Measurements from ENCODE around the gene TMEM131.

The TMEM131 gene

DNA sequence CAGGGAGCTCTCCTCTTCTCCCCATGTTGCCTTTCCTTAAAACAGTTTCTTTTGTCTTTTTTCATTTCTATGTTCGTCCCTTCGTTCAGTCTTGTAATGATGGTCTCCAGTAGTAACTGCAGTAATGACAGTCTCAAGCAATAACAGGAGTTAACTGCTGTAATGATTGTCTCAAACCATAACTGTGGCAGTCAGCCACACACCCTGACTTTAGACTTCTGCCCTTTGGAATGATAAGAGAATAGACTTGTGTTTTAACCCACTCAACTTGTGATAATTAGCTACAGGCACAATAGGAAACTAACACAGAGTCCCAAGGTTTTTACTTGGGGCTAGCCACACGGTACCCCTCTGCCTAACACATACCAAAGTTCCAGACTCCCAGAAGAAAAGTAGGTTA, 12.1 kb downstream of the TMEM131 start:
- DNase-seq: no peak
- Mint-ChIP-seq H3K4me1 (ENCODE audit: low read depth) (peaks cover 54% of the 10 kb centered on the region), H3K4me3 (no peak overlapping the region), H3K9me3 (peaks cover 15% of the 10 kb centered on the region), H3K27me3 (no peaks in the 10 kb centered on the region), H3K27ac (no peak overlapping the region), H3K36me3 (ENCODE audit: low read depth) (peaks cover 44% of the 10 kb centered on the region)

DNA sequence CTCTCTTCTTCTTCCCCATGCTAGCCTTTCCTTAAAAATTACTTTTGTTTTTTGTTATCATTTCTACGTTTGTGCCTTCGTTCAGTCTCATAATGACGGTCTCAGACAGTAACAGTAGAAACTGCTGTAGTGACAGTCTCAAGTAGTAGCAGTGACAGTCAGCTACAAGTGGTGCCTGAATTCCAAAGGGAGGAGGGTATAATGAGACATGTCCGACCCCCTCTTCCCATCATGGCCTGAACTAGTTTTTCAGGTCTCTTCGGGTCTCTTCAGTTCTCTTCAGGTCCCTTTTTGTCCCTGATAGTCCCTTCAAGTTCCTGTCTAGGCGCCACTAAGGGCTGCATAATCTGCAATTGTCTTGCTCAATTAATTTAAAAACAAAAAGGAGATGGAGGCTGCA, 12.6 kb downstream of the TMEM131 start:
- H3K27ac Mint-ChIP-seq: no peak overlapping the region
- DNase-seq: no peak
- H3K27me3 Mint-ChIP-seq: no peaks in the 10 kb centered on the region
- H3K36me3 Mint-ChIP-seq (ENCODE audit: low read depth): peaks cover 45% of the 10 kb centered on the region
- H3K4me1 Mint-ChIP-seq (ENCODE audit: low read depth): peaks cover 49% of the 10 kb centered on the region
- no peak overlapping the region for H3K4me3 Mint-ChIP-seq
- peaks cover 16% of the 10 kb centered on the region for H3K9me3 Mint-ChIP-seq

GRCh38 chr2:97982621-97983020, 13.1 kb downstream of the TMEM131 start:
- H3K9me3 Mint-ChIP-seq: peaks cover 13% of the 10 kb centered on the region
- no peak for DNase-seq
- peaks cover 45% of the 10 kb centered on the region for H3K4me1 Mint-ChIP-seq (ENCODE audit: low read depth)

GRCh38 chr2:97981961-97982360, 13.8 kb downstream of the TMEM131 start:
- no peaks in the 10 kb centered on the region for H3K27me3 Mint-ChIP-seq
- H3K36me3 Mint-ChIP-seq (ENCODE audit: low read depth): peaks cover 46% of the 10 kb centered on the region
- H3K4me3 Mint-ChIP-seq: no peak overlapping the region
- H3K4me1 Mint-ChIP-seq (ENCODE audit: low read depth): peaks cover 47% of the 10 kb centered on the region
- H3K27ac Mint-ChIP-seq: no peak overlapping the region
- DNase-seq: no peak
- peaks cover 13% of the 10 kb centered on the region for H3K9me3 Mint-ChIP-seq

More at GRCh38 chr2:97982621-97983020, 13.1 kb downstream of the TMEM131 start:
- Mint-ChIP-seq H3K4me3 (no peak overlapping the region), H3K27me3 (no peaks in the 10 kb centered on the region), H3K27ac (no peak overlapping the region), H3K36me3 (ENCODE audit: low read depth) (peaks cover 44% of the 10 kb centered on the region)

- no peak for DNase-seq
- H3K4me3 Mint-ChIP-seq: no peak overlapping the region
- H3K36me3 Mint-ChIP-seq (ENCODE audit: low read depth): peaks cover 57% of the 10 kb centered on the region
- H3K9me3 Mint-ChIP-seq: peaks cover 21% of the 10 kb centered on the region
- H3K27ac Mint-ChIP-seq: no peak overlapping the region
- H3K4me1 Mint-ChIP-seq (ENCODE audit: low read depth): peaks cover 43% of the 10 kb centered on the region
- no peaks in the 10 kb centered on the region for H3K27me3 Mint-ChIP-seq
Observed at GRCh38 chr2:97979904-97980303, 15.8 kb downstream of the TMEM131 start.

DNA sequence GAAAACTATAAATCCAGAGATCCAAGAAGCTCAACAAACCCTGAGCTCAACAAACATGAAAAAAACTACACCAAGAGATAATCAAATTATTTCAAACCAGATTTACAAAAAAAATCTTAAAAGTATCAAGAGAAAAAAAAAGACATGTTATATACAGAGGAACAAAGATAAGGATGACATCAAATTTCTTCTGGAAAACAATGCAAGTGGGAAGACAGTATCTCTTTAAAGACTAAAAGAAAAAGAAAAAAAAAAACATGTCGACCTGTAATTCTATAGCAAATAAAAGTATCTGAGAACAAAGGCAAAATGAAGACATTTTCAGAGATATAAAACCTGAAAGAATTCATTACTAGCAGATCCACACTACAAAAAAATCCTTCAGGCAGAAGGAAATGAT, 21.3 kb downstream of the TMEM131 start:
- Mint-ChIP-seq H3K27ac (no peak overlapping the region), H3K4me1 (ENCODE audit: low read depth) (peaks cover 46% of the 10 kb centered on the region), H3K4me3 (no peak overlapping the region), H3K9me3 (peaks cover 29% of the 10 kb centered on the region), H3K27me3 (no peaks in the 10 kb centered on the region), H3K36me3 (ENCODE audit: low read depth) (peaks cover 56% of the 10 kb centered on the region)
- no peak for DNase-seq

DNA sequence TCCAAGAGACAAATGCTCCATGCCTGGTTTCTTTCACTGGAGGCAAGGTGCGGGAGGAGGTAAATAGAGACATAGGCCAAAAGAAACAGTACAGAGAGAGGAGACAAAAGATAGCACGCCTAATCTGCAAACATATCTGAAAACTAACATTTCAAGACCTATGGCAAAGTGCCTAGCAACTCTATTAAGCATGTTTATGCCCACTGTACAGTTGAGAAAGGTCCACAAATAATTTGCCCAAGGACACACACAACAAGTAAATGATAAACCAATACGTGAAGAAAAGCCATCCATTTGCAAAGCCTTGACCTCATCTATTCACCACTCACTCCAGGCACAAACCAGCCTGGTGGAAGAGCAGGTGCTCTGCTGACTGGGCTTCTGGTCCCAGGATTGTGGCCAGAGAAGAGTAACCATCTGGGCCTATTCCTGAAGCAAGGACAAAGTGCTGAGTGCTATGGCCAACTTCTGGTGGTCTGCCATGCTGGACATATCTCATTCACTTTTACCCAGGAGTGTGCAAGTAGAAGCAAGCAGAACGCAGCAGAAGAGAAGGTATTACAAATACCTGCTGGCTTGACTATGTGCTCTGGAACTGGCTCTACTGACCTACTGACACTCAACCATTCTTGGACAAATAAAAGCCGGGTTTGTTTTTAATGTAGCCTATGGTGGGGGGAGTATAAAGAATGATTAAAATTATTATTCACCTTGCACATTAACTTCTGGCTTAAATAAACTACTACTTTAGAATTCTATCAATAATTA, 25.3 kb downstream of the TMEM131 start:
- DNase-seq: no peak
- Mint-ChIP-seq H3K27me3 (no peaks in the 10 kb centered on the region), H3K27ac (no peak overlapping the region), H3K9me3 (peaks cover 18% of the 10 kb centered on the region), H3K4me3 (no peak overlapping the region), H3K36me3 (ENCODE audit: low read depth) (peaks cover 27% of the 10 kb centered on the region), H3K4me1 (ENCODE audit: low read depth) (peaks cover 63% of the 10 kb centered on the region)

- no peak overlapping the region for H3K4me3 Mint-ChIP-seq
- peaks cover 73% of the 10 kb centered on the region for H3K4me1 Mint-ChIP-seq (ENCODE audit: low read depth)
Observed at GRCh38 chr2:97969081-97970067, 26.4 kb downstream of the TMEM131 start.

DNA sequence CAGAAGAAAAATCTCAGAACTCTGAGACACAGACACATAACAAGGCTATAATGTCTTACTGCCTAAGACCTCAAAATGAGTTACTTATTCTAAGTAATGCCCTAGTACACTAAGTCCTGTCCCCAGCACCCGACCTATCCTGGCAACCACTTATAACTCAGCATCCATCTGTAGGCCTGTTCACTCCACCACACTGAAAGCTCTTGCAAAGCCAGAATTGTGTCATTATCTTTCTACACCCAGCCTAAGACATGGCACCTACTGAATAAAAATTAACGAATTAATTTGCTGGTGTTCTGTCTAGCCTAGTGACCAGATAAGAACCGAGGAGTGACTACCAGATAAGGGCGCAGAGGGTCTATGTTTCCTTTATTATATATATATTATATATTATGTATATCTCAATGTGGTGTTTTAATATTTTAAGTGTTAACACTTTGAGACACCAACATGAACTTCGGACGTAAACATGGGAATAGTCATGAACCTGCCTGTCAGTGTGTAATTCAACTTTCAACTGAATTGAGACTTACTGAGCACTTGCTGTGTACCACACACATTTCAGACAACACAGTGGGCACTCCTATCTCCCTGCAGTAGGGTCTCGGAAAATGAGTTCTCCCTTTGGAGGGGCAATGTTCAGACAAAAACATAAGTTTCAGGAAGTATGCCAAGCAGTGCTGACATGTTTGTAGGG, 27.7 kb downstream of the TMEM131 start:
- no peaks in the 10 kb centered on the region for H3K27me3 Mint-ChIP-seq
- no peaks in the 10 kb centered on the region for H3K9me3 Mint-ChIP-seq
- no peak overlapping the region for H3K4me3 Mint-ChIP-seq
- H3K27ac Mint-ChIP-seq: no peak overlapping the region
- H3K4me1 Mint-ChIP-seq (ENCODE audit: low read depth): peaks cover 75% of the 10 kb centered on the region
- no peak for DNase-seq
- peaks cover 4% of the 10 kb centered on the region for H3K36me3 Mint-ChIP-seq (ENCODE audit: low read depth)

More at GRCh38 chr2:97969081-97970067, 26.4 kb downstream of the TMEM131 start:
- H3K27ac Mint-ChIP-seq: peak overlapping the region; percentile 23
- H3K36me3 Mint-ChIP-seq (ENCODE audit: low read depth): peaks cover 16% of the 10 kb centered on the region
- no peaks in the 10 kb centered on the region for H3K27me3 Mint-ChIP-seq
- H3K9me3 Mint-ChIP-seq: peaks cover 9% of the 10 kb centered on the region
- no peak for DNase-seq

DNA sequence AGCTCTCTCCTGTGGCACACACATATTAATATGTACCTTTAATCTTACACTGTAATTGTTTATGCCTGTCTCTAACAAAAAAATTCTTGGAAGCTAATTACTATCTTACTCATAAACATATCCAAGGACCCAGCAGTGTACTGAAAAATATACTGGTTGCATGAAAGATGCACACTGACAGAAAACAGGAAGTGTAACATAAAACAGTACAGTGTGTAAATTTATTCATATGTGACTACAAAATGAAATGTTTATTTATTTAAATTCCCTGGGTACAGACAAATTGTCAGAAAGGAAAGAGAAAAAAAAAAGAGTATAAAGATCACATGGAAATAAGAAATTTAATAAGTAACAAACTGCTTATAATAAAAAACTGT, 28.5 kb downstream of the TMEM131 start:
- Mint-ChIP-seq H3K27me3 (no peaks in the 10 kb centered on the region), H3K4me1 (ENCODE audit: low read depth) (peaks cover 82% of the 10 kb centered on the region), H3K4me3 (no peak overlapping the region), H3K9me3 (no peaks in the 10 kb centered on the region), H3K27ac (no peak overlapping the region), H3K36me3 (ENCODE audit: low read depth) (peaks cover 2% of the 10 kb centered on the region)
- DNase-seq: no peak

DNA sequence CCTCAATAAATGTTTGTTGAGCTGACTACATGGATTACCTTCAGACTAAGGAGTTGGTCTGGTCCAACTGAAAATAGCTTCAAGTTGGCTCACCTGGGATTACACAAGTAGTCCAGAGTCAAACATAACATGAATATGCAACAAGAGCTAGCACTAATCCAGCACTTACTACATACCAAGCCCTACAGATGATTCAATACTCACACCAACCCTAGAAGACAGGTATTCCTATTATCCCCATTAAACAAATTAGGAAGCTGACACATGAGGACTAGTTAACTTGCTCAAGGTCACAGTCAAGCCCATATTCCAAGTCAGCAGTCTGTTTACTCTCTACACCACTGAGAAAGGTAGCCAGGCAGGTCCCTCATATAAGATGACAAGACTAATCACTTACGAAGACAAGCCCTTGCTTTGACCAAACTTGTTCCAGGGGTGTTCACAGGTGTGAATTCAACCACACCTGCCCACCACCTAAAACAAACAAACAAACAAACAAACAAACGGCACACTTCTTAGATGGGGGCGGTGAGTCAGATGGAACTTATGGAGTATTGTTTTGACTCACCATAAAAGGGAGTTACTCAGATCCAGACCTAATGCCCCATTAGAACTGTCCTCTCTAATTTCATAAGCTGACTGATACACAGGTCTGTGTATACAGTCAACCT, 29.1 kb downstream of the TMEM131 start:
- no peak overlapping the region for H3K27ac Mint-ChIP-seq
- no peak for DNase-seq
- H3K4me1 Mint-ChIP-seq (ENCODE audit: low read depth): peaks cover 81% of the 10 kb centered on the region
- no peaks in the 10 kb centered on the region for H3K27me3 Mint-ChIP-seq
- H3K4me3 Mint-ChIP-seq: no peak overlapping the region
- H3K9me3 Mint-ChIP-seq: no peaks in the 10 kb centered on the region
- peaks cover 2% of the 10 kb centered on the region for H3K36me3 Mint-ChIP-seq (ENCODE audit: low read depth)

- Mint-ChIP-seq H3K27ac (no peak overlapping the region), H3K4me3 (no peak overlapping the region), H3K4me1 (ENCODE audit: low read depth) (peaks cover 79% of the 10 kb centered on the region), H3K36me3 (ENCODE audit: low read depth) (peaks cover 2% of the 10 kb centered on the region), H3K9me3 (no peaks in the 10 kb centered on the region), H3K27me3 (no peaks in the 10 kb centered on the region)
- DNase-seq: no peak
Observed at GRCh38 chr2:97965116-97965515, 30.6 kb downstream of the TMEM131 start.

DNA sequence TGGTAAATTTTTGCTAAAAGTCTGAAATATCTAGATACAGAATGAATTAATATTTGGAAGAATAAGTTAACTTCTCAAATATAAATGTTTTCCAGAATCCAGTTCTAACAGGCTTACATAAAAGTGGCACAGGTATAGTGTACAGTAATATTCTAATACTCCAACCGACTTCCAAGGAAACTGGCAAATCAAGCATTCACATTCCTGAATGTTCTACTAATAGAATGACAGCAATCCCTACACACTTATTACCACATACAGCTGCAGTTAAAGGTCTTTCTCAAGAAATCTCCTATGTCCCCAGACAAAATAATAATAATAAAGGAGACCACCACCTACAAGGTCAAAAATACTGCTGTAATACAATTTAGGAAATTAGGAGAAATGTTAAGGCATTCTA, 31.9 kb downstream of the TMEM131 start:
- H3K4me1 Mint-ChIP-seq (ENCODE audit: low read depth): peaks cover 78% of the 10 kb centered on the region
- no peaks in the 10 kb centered on the region for H3K9me3 Mint-ChIP-seq
- no peak for DNase-seq
- no peaks in the 10 kb centered on the region for H3K27me3 Mint-ChIP-seq
- H3K27ac Mint-ChIP-seq: no peak overlapping the region
- no peaks in the 10 kb centered on the region for H3K36me3 Mint-ChIP-seq (ENCODE audit: low read depth)
- H3K4me3 Mint-ChIP-seq: no peak overlapping the region

GRCh38 chr2:97963079-97963406, 32.7 kb downstream of the TMEM131 start:
- peaks cover 79% of the 10 kb centered on the region for H3K4me1 Mint-ChIP-seq (ENCODE audit: low read depth)
- peak overlapping the region; percentile 19 for H3K4me3 Mint-ChIP-seq
- H3K27me3 Mint-ChIP-seq: no peaks in the 10 kb centered on the region
- H3K27ac Mint-ChIP-seq: peak overlapping the region; percentile 55
- H3K36me3 Mint-ChIP-seq (ENCODE audit: low read depth): no peaks in the 10 kb centered on the region
- no peaks in the 10 kb centered on the region for H3K9me3 Mint-ChIP-seq
- no peak for DNase-seq

All from activated T-cell treated with anti-CD3 and anti-CD28 coated beads, Interleukin-2, amount 50 U/mL, for 24 hours (primary cell).